Gastrocnemius medialis (tissue), 4 donors: ENCODE measurements around the gene SEC61A2. TPM values are rescaled to one million over a fixed set of nuclear protein-coding genes. Genes with fewer than 3 reads are reported as not detected.

ENCODE experiments used
- ATAC-seq, 2 donors: fragments of 150-250 bp; one replicate each; pipeline ENCODE4 v1.9.1; 2016
- DNase-seq, 2 donors: peaks; one replicate each; pipeline ENCODE4 v3.0.0-alpha.2; 2019
- H3K27ac ChIP-seq, 4 donors: fragments of 200-600 bp; sonication (generic); 1 replicate in 1 of 4; 2 replicates in 3 of 4; pipeline ENCODE4 v1.5.1; 2016 to 2018; ENCODE audit warnings: mild to moderate bottlenecking in 2 of 4, moderate library complexity in 1 of 4
- H3K27me3 ChIP-seq, 3 donors: fragments of 200-600 bp; sonication (generic) in 2 of 3; 1 replicate in 1 of 3; 2 replicates in 2 of 3; pipeline versions ENCODE4 v1.5.1 to v1.6.0; 2016 to 2019; ENCODE audit warnings: mild to moderate bottlenecking in 1 of 3, moderate library complexity in 1 of 3
- H3K36me3 ChIP-seq, 2 donors: fragments of 200-600 bp; sonication (generic) in 1 of 2; one replicate each; pipeline ENCODE4 v1.5.1; 2017 to 2018
- H3K4me1 ChIP-seq, 2 donors: fragments of 200-600 bp; sonication (generic) in 1 of 2; one replicate each; pipeline ENCODE4 v1.5.1; 2016 to 2017; ENCODE audit warnings: mild to moderate bottlenecking in 2 of 2
- H3K4me3 ChIP-seq, 4 donors: fragments of 200-600 bp; sonication (generic) in 3 of 4; 1 replicate in 1 of 4; 2 replicates in 3 of 4; pipeline ENCODE4 v1.5.1; 2016 to 2019; ENCODE audit warnings: mild to moderate bottlenecking in 2 of 4
- H3K9me3 ChIP-seq, 3 donors: fragments of 200-600 bp; sonication (generic) in 2 of 3; 1 replicate in 1 of 3; 2 replicates in 2 of 3; pipeline ENCODE4 v1.5.1; 2016 to 2019
- POLR2A ChIP-seq, 2 donors: fragments of 450-650 bp; IDR thresholded peaks; one replicate each; pipeline ENCODE4 v1.6.1; 2017; ENCODE audit warnings: antibody characterized with exemption in 2 of 2, mild to moderate bottlenecking in 2 of 2, moderate library complexity in 2 of 2
- in situ Hi-C, 4 donors: fragments of 200-750 bp; cut with MboI; loops; one replicate each; pipeline versions ENCODE4 v1.15.0 to v1.8.0; 2017; ENCODE audit warnings: low sequenced_read_pairs in 4 of 4
- intact Hi-C: fragments of 100-400 bp; cut with DNase I; formaldehyde crosslinking; loops from one replicate; pipeline ENCODE4 v1.15.1; 2023; ENCODE audit warnings: low total_unique reads
- total RNA-seq, 4 donors: library from RNA; depleted of rRNA; stranded (reverse); fragments of >200 nt; gene quantifications; one replicate each; pipeline versions ENCODE4 v1.1.0 to v1.2.3, GENCODE V29; 2016
- TF ChIP-seq, protein P1 (sequence below), 5 experiments: fragments of 450-650 bp in 3 of 5; fragments of 200-600 bp in 2 of 5; sonication (generic) in 2 of 5; IDR thresholded peaks in 4 of 5; conservative IDR thresholded peaks in 1 of 5; 1 replicate in 4 of 5; 2 replicates in 1 of 5; pipeline ENCODE4 v1.5.1; 2016 to 2019; ENCODE audit warnings: antibody characterized with exemption in 5 of 5, mild to moderate bottlenecking in 3 of 5, moderate library complexity in 3 of 5

The SEC61A2 gene
- total RNA-seq, 4 donors from 2014 or later, result 6.0 to 9.4 (median 8.6) TPM

DNA sequence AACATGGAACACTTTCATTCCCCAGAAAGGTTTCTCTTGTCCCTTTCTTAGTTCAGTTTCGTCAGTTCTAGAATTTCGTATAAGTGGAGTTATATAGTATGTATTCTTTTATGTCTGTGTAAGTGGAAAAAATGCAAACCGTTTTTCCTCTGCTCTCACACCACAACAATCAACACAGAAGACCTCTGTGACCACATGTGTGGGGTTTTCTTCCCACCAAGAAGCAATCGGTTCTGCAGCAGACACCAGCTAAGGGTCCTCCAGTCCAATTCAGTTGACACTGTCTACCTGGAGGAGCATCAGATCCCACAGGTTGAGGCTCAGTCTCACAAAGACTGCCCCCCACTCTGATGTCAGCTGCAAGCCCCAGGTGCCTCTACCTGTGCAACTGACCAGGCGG is 72.7 kb downstream of the SEC61A2 start:
- H3K4me1 ChIP-seq, result peaks cover 6 to 8% of the 10 kb centered on the region in 2 donors
- H3K4me3 ChIP-seq, result no peak overlapping the region
- H3K27ac ChIP-seq, result no peak overlapping the region
- intact Hi-C loops (no loop called here), in situ Hi-C loops (loop anchor here in 1 of 4 donors (25.0 kb wide), 1 partner anchor 885 kb away; no protein-coding TSS in a partner anchor)
- H3K9me3 ChIP-seq, result no peaks in the 10 kb centered on the region
- TF ChIP-seq POLR2A (IDR thresholded peaks at IDR 0.05), result no peak
- TF ChIP-seq, protein P1, sequence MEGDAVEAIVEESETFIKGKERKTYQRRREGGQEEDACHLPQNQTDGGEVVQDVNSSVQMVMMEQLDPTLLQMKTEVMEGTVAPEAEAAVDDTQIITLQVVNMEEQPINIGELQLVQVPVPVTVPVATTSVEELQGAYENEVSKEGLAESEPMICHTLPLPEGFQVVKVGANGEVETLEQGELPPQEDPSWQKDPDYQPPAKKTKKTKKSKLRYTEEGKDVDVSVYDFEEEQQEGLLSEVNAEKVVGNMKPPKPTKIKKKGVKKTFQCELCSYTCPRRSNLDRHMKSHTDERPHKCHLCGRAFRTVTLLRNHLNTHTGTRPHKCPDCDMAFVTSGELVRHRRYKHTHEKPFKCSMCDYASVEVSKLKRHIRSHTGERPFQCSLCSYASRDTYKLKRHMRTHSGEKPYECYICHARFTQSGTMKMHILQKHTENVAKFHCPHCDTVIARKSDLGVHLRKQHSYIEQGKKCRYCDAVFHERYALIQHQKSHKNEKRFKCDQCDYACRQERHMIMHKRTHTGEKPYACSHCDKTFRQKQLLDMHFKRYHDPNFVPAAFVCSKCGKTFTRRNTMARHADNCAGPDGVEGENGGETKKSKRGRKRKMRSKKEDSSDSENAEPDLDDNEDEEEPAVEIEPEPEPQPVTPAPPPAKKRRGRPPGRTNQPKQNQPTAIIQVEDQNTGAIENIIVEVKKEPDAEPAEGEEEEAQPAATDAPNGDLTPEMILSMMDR (IDR thresholded peaks at IDR 0.05 in 4 of 5, conservative IDR thresholded peaks at IDR 0.05 in 1 of 5), result no peak
- no peak for ATAC-seq
- no peaks in the 10 kb centered on the region for H3K27me3 ChIP-seq
- H3K36me3 ChIP-seq, result peaks cover 0 to 25% of the 10 kb centered on the region in 2 donors
- DNase-seq, result no peak

DNA sequence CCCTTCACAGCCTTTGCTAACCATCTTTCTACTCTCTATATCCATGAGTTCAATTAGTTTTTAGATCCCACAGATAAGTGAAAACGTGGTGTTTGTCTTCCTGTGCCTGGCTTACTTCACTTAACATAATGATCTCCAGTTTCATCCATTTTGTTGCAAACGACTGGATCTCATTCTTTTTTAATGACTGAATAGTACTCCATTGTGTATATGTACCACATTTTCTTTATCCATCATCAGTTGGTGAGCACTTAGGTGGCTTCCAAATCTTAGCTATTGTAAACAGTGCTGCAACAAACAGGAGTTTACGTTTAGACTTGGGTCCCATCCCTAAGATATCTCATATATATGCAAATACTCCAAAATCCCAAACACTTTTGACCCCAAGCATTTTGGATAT is 75.6 kb downstream of the SEC61A2 start:
- ATAC-seq, result no peak
- Histone ChIP-seq H3K9me3 (no peaks in the 10 kb centered on the region), H3K4me1 (no peaks in the 10 kb centered on the region), H3K36me3 (peaks cover 0 to 24% of the 10 kb centered on the region in 2 donors), H3K27ac (no peak overlapping the region), H3K4me3 (no peak overlapping the region), H3K27me3 (no peaks in the 10 kb centered on the region)
- no peak for DNase-seq
- in situ Hi-C loops (loop anchor here in 1 of 4 donors (25.0 kb wide), 1 partner anchor 882 kb away; no protein-coding TSS in a partner anchor), intact Hi-C loops (no loop called here)
- no peak for TF ChIP-seq POLR2A (IDR thresholded peaks at IDR 0.05)
- TF ChIP-seq, protein P1 (IDR thresholded peaks at IDR 0.05 in 4 of 5, conservative IDR thresholded peaks at IDR 0.05 in 1 of 5), result no peak

DNA sequence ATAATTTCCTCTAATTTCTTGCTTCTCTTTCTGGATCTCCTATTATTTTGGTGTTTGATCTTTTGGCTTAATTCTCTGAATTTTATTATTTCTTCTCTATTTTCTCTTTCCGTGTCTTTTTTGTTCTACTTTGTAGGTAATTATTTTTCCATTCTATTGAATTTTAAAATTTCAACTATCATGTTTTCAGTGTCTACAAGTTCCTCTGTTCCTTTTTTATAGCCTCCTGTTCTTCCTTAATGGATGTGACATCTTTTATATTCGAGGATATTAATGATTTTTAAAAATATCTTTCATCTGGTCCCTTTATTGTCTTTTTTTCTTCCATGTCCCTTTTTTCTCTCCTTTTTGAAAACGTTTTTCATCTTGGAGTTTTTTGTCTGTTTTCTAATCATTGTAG is 77.6 kb downstream of the SEC61A2 start:
- no peak for DNase-seq
- Histone ChIP-seq H3K4me1 (no peaks in the 10 kb centered on the region), H3K36me3 (peaks cover 0 to 31% of the 10 kb centered on the region in 2 donors), H3K9me3 (no peaks in the 10 kb centered on the region), H3K27ac (no peak overlapping the region), H3K27me3 (no peaks in the 10 kb centered on the region), H3K4me3 (no peak overlapping the region)
- in situ Hi-C loops, result loop anchor here in 1 of 4 donors (25.0 kb wide), 1 partner anchor 880 kb away; no protein-coding TSS in a partner anchor
- ATAC-seq, result no peak
- TF ChIP-seq, protein P1 (IDR thresholded peaks at IDR 0.05 in 4 of 5, conservative IDR thresholded peaks at IDR 0.05 in 1 of 5), result no peak
- no peak for TF ChIP-seq POLR2A (IDR thresholded peaks at IDR 0.05)
- intact Hi-C loops, result no loop called here

DNA sequence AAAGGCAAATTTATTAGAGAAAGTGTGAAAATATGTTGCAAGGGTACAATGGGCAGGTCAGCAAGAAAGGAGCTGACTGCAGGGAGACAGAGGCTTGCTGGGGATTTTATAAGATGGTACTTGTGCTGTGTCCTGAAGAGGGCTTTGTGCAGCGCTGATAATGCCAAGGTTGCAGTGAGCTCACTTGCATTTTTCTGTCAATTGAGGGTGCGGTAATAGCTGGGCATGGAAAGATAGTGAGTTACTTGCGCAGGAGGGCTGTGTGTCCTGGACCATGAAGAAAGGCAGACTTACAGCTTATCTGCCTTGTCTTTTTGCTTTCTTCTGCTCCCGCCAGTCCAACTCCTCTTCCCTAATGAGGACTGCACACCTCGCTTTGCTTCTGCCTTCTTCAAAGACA is 79.0 kb downstream of the SEC61A2 start:
- intact Hi-C loops, result no loop called here
- no peaks in the 10 kb centered on the region for H3K27me3 ChIP-seq
- H3K9me3 ChIP-seq, result no peaks in the 10 kb centered on the region
- no peak overlapping the region for H3K4me3 ChIP-seq
- peaks cover 0 to 27% of the 10 kb centered on the region in 2 donors for H3K36me3 ChIP-seq
- TF ChIP-seq, protein P1 (IDR thresholded peaks at IDR 0.05 in 4 of 5, conservative IDR thresholded peaks at IDR 0.05 in 1 of 5), result no peak
- TF ChIP-seq POLR2A (IDR thresholded peaks at IDR 0.05), result no peak
- no peak overlapping the region for H3K27ac ChIP-seq
- no peak for ATAC-seq
- in situ Hi-C loops, result loop anchor here in 1 of 4 donors (25.0 kb wide), 1 partner anchor 879 kb away; no protein-coding TSS in a partner anchor
- no peak for DNase-seq
- peaks cover 0 to 4% of the 10 kb centered on the region in 2 donors for H3K4me1 ChIP-seq
